Muscle layer of colon (tissue), 2 donors: ENCODE results near the gene CDC5L.

Experiments used
- H3K27ac ChIP-seq: one replicate; pipeline ENCODE4 v1.7.0; 2013; ENCODE audit warnings: low read depth, mild to moderate bottlenecking, low read length, moderate library complexity
- H3K27me3 ChIP-seq, 2 donors: one replicate each; pipeline ENCODE4 v1.7.0; 2013; ENCODE audit warnings: low read length in 2 of 2, mild to moderate bottlenecking in 2 of 2; ENCODE audit not compliant: insufficient read depth in 2 of 2, control insufficient read depth in 1 of 2
- H3K36me3 ChIP-seq: one replicate; pipeline ENCODE4 v1.7.0; 2013; ENCODE audit warnings: mild to moderate bottlenecking, low read length; ENCODE audit not compliant: insufficient read depth
- H3K4me1 ChIP-seq: one replicate; pipeline ENCODE4 v1.7.0; 2013; ENCODE audit warnings: mild to moderate bottlenecking, low read length; ENCODE audit not compliant: insufficient read depth
- H3K4me3 ChIP-seq, 2 donors: one replicate each; pipeline ENCODE4 v1.7.0; 2013; ENCODE audit warnings: low read length in 2 of 2, low read depth in 1 of 2, mild to moderate bottlenecking in 1 of 2, moderate library complexity in 1 of 2
- H3K9ac ChIP-seq: one replicate; pipeline ENCODE4 v1.7.0; 2013; ENCODE audit warnings: low read length
- H3K9me3 ChIP-seq: one replicate; pipeline ENCODE4 v1.7.0; 2013; ENCODE audit warnings: mild to moderate bottlenecking, low read length
- donor health status: abdominal sarcoma.
- donor health status: Adenocarcinoma of cecum.

Gene CDC5L

GRCh38 chr6:44352259-44352658, 35.2 kb upstream of the CDC5L start:
- Histone ChIP-seq H3K27me3 (no peaks in the 10 kb centered on the region), H3K4me3 (no peak overlapping the region), H3K4me1 (no peaks in the 10 kb centered on the region), H3K27ac (no peak overlapping the region), H3K9ac (no peak overlapping the region), H3K9me3 (no peaks in the 10 kb centered on the region), H3K36me3 (no peaks in the 10 kb centered on the region)

GRCh38 chr6:44353336-44353735, 34.2 kb upstream of the CDC5L start:
- H3K4me3 ChIP-seq, result no peak overlapping the region
- no peaks in the 10 kb centered on the region for H3K27me3 ChIP-seq
- no peaks in the 10 kb centered on the region for H3K36me3 ChIP-seq
- no peak overlapping the region for H3K27ac ChIP-seq
- H3K9ac ChIP-seq, result no peak overlapping the region
- no peaks in the 10 kb centered on the region for H3K9me3 ChIP-seq
- no peaks in the 10 kb centered on the region for H3K4me1 ChIP-seq

- no peaks in the 10 kb centered on the region for H3K9me3 ChIP-seq
- no peak overlapping the region for H3K27ac ChIP-seq
- H3K4me3 ChIP-seq, result no peak overlapping the region
- no peaks in the 10 kb centered on the region for H3K36me3 ChIP-seq
- no peaks in the 10 kb centered on the region for H3K27me3 ChIP-seq
- H3K4me1 ChIP-seq, result no peaks in the 10 kb centered on the region
- no peak overlapping the region for H3K9ac ChIP-seq
Observed at GRCh38 chr6:44355640-44356039, 31.9 kb upstream of the CDC5L start.

- Histone ChIP-seq H3K36me3 (no peaks in the 10 kb centered on the region), H3K9ac (no peak overlapping the region), H3K27me3 (no peaks in the 10 kb centered on the region), H3K27ac (no peak overlapping the region), H3K4me3 (no peak overlapping the region), H3K4me1 (no peaks in the 10 kb centered on the region), H3K9me3 (no peaks in the 10 kb centered on the region)
Observed at GRCh38 chr6:44356487-44356886, 31.0 kb upstream of the CDC5L start.

GRCh38 chr6:44359973-44360372, 27.5 kb upstream of the CDC5L start:
- H3K9ac ChIP-seq, result no peak overlapping the region
- H3K9me3 ChIP-seq, result no peaks in the 10 kb centered on the region
- H3K4me1 ChIP-seq, result no peaks in the 10 kb centered on the region
- no peak overlapping the region for H3K27ac ChIP-seq
- H3K27me3 ChIP-seq, result no peaks in the 10 kb centered on the region
- no peaks in the 10 kb centered on the region for H3K36me3 ChIP-seq
- no peak overlapping the region for H3K4me3 ChIP-seq

GRCh38 chr6:44361947-44362346, 25.6 kb upstream of the CDC5L start:
- Histone ChIP-seq H3K9me3 (no peaks in the 10 kb centered on the region), H3K4me3 (no peak overlapping the region), H3K36me3 (no peaks in the 10 kb centered on the region), H3K27me3 (no peaks in the 10 kb centered on the region), H3K4me1 (no peaks in the 10 kb centered on the region), H3K27ac (no peak overlapping the region), H3K9ac (no peak overlapping the region)

- H3K9ac ChIP-seq, result no peak overlapping the region
Observed at GRCh38 chr6:44363377-44363926, 24.1 kb upstream of the CDC5L start.

GRCh38 chr6:44366781-44367180, 20.7 kb upstream of the CDC5L start:
- Histone ChIP-seq H3K27me3 (no peaks in the 10 kb centered on the region), H3K27ac (no peak overlapping the region), H3K9me3 (no peaks in the 10 kb centered on the region), H3K9ac (no peak overlapping the region), H3K4me3 (no peak overlapping the region), H3K4me1 (no peaks in the 10 kb centered on the region), H3K36me3 (no peaks in the 10 kb centered on the region)

More at GRCh38 chr6:44363377-44363926, 24.1 kb upstream of the CDC5L start:
- Histone ChIP-seq H3K36me3 (no peaks in the 10 kb centered on the region), H3K4me1 (no peaks in the 10 kb centered on the region), H3K27ac (no peak overlapping the region), H3K27me3 (no peaks in the 10 kb centered on the region), H3K9me3 (no peaks in the 10 kb centered on the region), H3K4me3 (no peak overlapping the region)

- Histone ChIP-seq H3K27me3 (no peaks in the 10 kb centered on the region), H3K36me3 (no peaks in the 10 kb centered on the region), H3K4me3 (no peak overlapping the region), H3K9ac (no peak overlapping the region), H3K9me3 (no peaks in the 10 kb centered on the region), H3K4me1 (no peaks in the 10 kb centered on the region), H3K27ac (no peak overlapping the region)
Observed at GRCh38 chr6:44367681-44368080, 19.8 kb upstream of the CDC5L start.

GRCh38 chr6:44373051-44373450, 14.5 kb upstream of the CDC5L start:
- Histone ChIP-seq H3K9me3 (no peaks in the 10 kb centered on the region), H3K27ac (no peak overlapping the region), H3K9ac (no peak overlapping the region), H3K27me3 (no peaks in the 10 kb centered on the region), H3K4me1 (no peaks in the 10 kb centered on the region), H3K4me3 (no peak overlapping the region), H3K36me3 (no peaks in the 10 kb centered on the region)

GRCh38 chr6:44373787-44374186, 13.7 kb upstream of the CDC5L start:
- H3K27ac ChIP-seq, result no peak overlapping the region
- H3K9ac ChIP-seq, result no peak overlapping the region
- no peaks in the 10 kb centered on the region for H3K36me3 ChIP-seq
- H3K4me1 ChIP-seq, result no peaks in the 10 kb centered on the region
- no peak overlapping the region for H3K4me3 ChIP-seq
- no peaks in the 10 kb centered on the region for H3K27me3 ChIP-seq
- no peaks in the 10 kb centered on the region for H3K9me3 ChIP-seq

- no peaks in the 10 kb centered on the region for H3K9me3 ChIP-seq
- no peak overlapping the region for H3K4me3 ChIP-seq
- H3K4me1 ChIP-seq, result no peaks in the 10 kb centered on the region
- H3K36me3 ChIP-seq, result no peaks in the 10 kb centered on the region
- H3K27ac ChIP-seq, result no peak overlapping the region
- H3K27me3 ChIP-seq, result no peaks in the 10 kb centered on the region
- no peak overlapping the region for H3K9ac ChIP-seq
Observed at GRCh38 chr6:44375071-44375470, 12.4 kb upstream of the CDC5L start.
